MM.1S (cell line): ENCODE results near the gene FN3K.

Experiments used
- CTCF ChIP-seq: fragments of 300-600 bp; sonication (generic); IDR thresholded peaks from 2 replicates; pipeline ENCODE4 v1.5.1; 2016; ENCODE audit warnings: antibody characterized with exemption, low read length, mixed read lengths
- EZH2 ChIP-seq: fragments of 300-600 bp; sonication (generic); optimal IDR thresholded peaks from 2 replicates; pipeline ENCODE3; 2017; ENCODE audit warnings: low read depth, mild to moderate bottlenecking, antibody characterized with exemption, low read length, mixed read lengths

- no peak for TF ChIP-seq EZH2
- no peak for TF ChIP-seq CTCF
These were observed 63.3 kb downstream of the FN3K start for GRCh38 chr17:82798752-82799151.
